Choroid plexus epithelial cell (primary cell): Measurements from ENCODE around the gene KIF1B.
"Not testable (repeated sequence)": the region's sequence is repeated elsewhere in the genome, so short reads cannot be mapped to it uniquely, and the experiment has no call there.

Source experiments
- DNase-seq: peaks from one replicate; pipeline ENCODE4 v3.0.0-alpha.2; 2010; ENCODE audit warnings: low read depth
- H3K4me3 ChIP-seq: 2 replicates; pipeline ENCODE4 v1.5.1; 2011; ENCODE audit warnings: low read depth, mild to moderate bottlenecking, control low read depth, low read length, moderate library complexity
- CTCF ChIP-seq: conservative IDR thresholded peaks from 2 replicates; pipeline ENCODE4 v1.5.1; 2011; ENCODE audit warnings: low read depth, mild to moderate bottlenecking, control low read depth, inconsistent platforms, low read length, moderate library complexity

The KIF1B gene

GRCh38 chr1:10368194-10368593 is 157.8 kb downstream of the KIF1B start:
- no peak overlapping the region for H3K4me3 ChIP-seq
- TF ChIP-seq CTCF, result no peak
- no peak for DNase-seq

GRCh38 chr1:10374442-10374860 is 164.1 kb downstream of the KIF1B start:
- peak; percentile 66 for DNase-seq
- no peak overlapping the region for H3K4me3 ChIP-seq
- no peak for TF ChIP-seq CTCF

GRCh38 chr1:10377365-10378029 is 167.1 kb downstream of the KIF1B start:
- H3K4me3 ChIP-seq, result not testable (repeated sequence)
- TF ChIP-seq CTCF, result peak; percentile 77
- DNase-seq, result peak; percentile 97

- H3K4me3 ChIP-seq, result no peak overlapping the region
- DNase-seq, result peak; percentile 98
- TF ChIP-seq CTCF, result no peak
These were observed 167.9 kb downstream of the KIF1B start for GRCh38 chr1:10378081-10378841.

- TF ChIP-seq CTCF, result no peak
- no peak for DNase-seq
- no peak overlapping the region for H3K4me3 ChIP-seq
These were observed 168.8 kb downstream of the KIF1B start for GRCh38 chr1:10379101-10379620.

- H3K4me3 ChIP-seq, result no peak overlapping the region
- no peak for DNase-seq
- TF ChIP-seq CTCF, result no peak
These were observed 169.3 kb downstream of the KIF1B start for GRCh38 chr1:10379676-10380075.
